ENCODE measurements around the gene CABLES1.

- TF ChIP-seq CTCF (IDR thresholded peaks at IDR 0.05) (no peak), POLR2A (IDR thresholded peaks at IDR 0.05) (no peak)
Observed at GRCh38 chr18:23143016-23143814, 7.9 kb downstream of the CABLES1 start.
